AG04450 (cell line): ENCODE measurements around the gene CASP8AP2. TPM values are rescaled to one million over a fixed set of nuclear protein-coding genes. Genes with fewer than 3 reads are reported as not detected.

ENCODE experiments used
- CTCF ChIA-PET: fragments of 300-600, 350-600 bp; formaldehyde crosslinking; extraction: SDS; loops from one replicate; lab custom pipeline; 2022; ENCODE audit warnings: antibody characterized with exemption, inconsistent platforms; lab: Charles Lee
- POLR2A ChIA-PET: fragments of 350-600 bp; formaldehyde crosslinking; extraction: SDS; loops from one replicate; lab custom pipeline; 2021; ENCODE audit warnings: antibody characterized with exemption, inconsistent platforms; lab: Yijun Ruan, JAX
- DNase-seq: peaks from one replicate; pipeline ENCODE4 v3.0.0-alpha.2; 2011; ENCODE audit warnings: low read depth, low spot score
- H3K27ac ChIP-seq: one replicate; pipeline ENCODE4 v1.5.1; 2012; ENCODE audit warnings: low read depth, low read length, control low read depth
- H3K27me3 ChIP-seq: one replicate; pipeline ENCODE4 v1.6.0; 2012; ENCODE audit warnings: low read length; ENCODE audit not compliant: control insufficient read depth, insufficient read depth
- H3K4me3 ChIP-seq: 2 replicates; pipeline ENCODE4 v1.5.1; 2011; ENCODE audit warnings: mild to moderate bottlenecking, low read depth, low read length, control low read depth
- H3K9me3 ChIP-seq: 2 replicates; pipeline ENCODE4 v1.5.1; 2012; ENCODE audit warnings: low read length; ENCODE audit not compliant: control insufficient read depth, insufficient read depth
- CTCF ChIP-seq: IDR thresholded peaks from 2 replicates; pipeline ENCODE4 v1.5.1; 2011; ENCODE audit warnings: low read depth, low read length, control low read depth, inconsistent platforms
- polyA plus RNA-seq: library from polyadenylated mRNA; depleted of rRNA; stranded (reverse); fragments of >200 nt; gene quantifications from 2 replicates; pipeline ENCODE4 v1.2.3, GENCODE V29; 2011; rRNA removed
- small RNA-seq: library from RNA; depleted of rRNA; stranded (forward); fragments of <200 nt; gene quantifications from one replicate; pipeline ENCODE3, GENCODE V24; 2012; ENCODE audit warnings: low read depth; ENCODE audit not compliant: insufficient read length

Gene CASP8AP2
- polyA plus RNA-seq, 1 experiment = 10.8 TPM

- Histone ChIP-seq H3K27me3 (peaks cover 5% of the 10 kb centered on the region), H3K9me3 (peaks cover 2% of the 10 kb centered on the region; the same call in 1 of the 2 replicates), H3K4me3 (no peak overlapping the region), H3K27ac (no peak overlapping the region)
- ChIA-PET CTCF (interaction anchor here (0.6 kb wide), 2 partner anchors 14 to 83 kb away, joined by 3 to 4 read pairs; no protein-coding TSS in a partner anchor), POLR2A (no interaction called here)
- TF ChIP-seq CTCF = no peak
- no peak for DNase-seq
Measured at GRCh38 chr6:89910902-89911240, 81.2 kb downstream of the CASP8AP2 start.

GRCh38 chr6:89916136-89916920, 86.6 kb downstream of the CASP8AP2 start:
- Histone ChIP-seq H3K27ac (no peak overlapping the region), H3K27me3 (peaks cover 3% of the 10 kb centered on the region), H3K9me3 (peaks cover 8% of the 10 kb centered on the region), H3K4me3 (no peak overlapping the region)
- no peak for TF ChIP-seq CTCF
- no peak for DNase-seq
- POLR2A ChIA-PET = no interaction called here
- CTCF ChIA-PET = no interaction called here

- CTCF ChIA-PET = no interaction called here
- POLR2A ChIA-PET = no interaction called here
- no peak overlapping the region for H3K4me3 ChIP-seq
- TF ChIP-seq CTCF = no peak
- no peaks in the 10 kb centered on the region for H3K27me3 ChIP-seq
- H3K9me3 ChIP-seq = peaks cover 8% of the 10 kb centered on the region
- DNase-seq = no peak
- H3K27ac ChIP-seq = no peak overlapping the region
Measured at GRCh38 chr6:89917216-89917615, 87.5 kb downstream of the CASP8AP2 start.

- peaks cover 8% of the 10 kb centered on the region for H3K9me3 ChIP-seq
- no peak for TF ChIP-seq CTCF
- ChIA-PET CTCF (interaction anchor here (1.8 kb wide), 1 partner anchor 23 kb away, joined by 5 read pairs; no protein-coding TSS in a partner anchor), POLR2A (no interaction called here)
- no peak overlapping the region for H3K4me3 ChIP-seq
- no peak overlapping the region for H3K27ac ChIP-seq
- no peak for DNase-seq
- no peaks in the 10 kb centered on the region for H3K27me3 ChIP-seq
Measured at GRCh38 chr6:89917801-89918366, 88.2 kb downstream of the CASP8AP2 start.

Small RNAs within 50 kb of the gene (small RNA-seq; reads per million reads assigned to genes)
- gene DNAJC19P6 (not detected), gene RF00019 (not detected)

Other genes starting within 250 kb of the CASP8AP2 start
- gene LYRM2, start 191.1 kb upstream of the CASP8AP2 start, polyA plus RNA-seq = 32.8 and 58.5 TPM in 2 replicates
- gene MDN1, start 10.1 kb upstream of the CASP8AP2 start, polyA plus RNA-seq = 14.6 and 15.8 TPM in 2 replicates
- gene GJA10, start 64.6 kb downstream of the CASP8AP2 start, polyA plus RNA-seq = not detected in 2 replicates